Mammary epithelial cell (primary cell): ENCODE results near the gene HSD17B2.

Experiments used
- EZH2 ChIP-seq: IDR thresholded peaks from 2 replicates; pipeline ENCODE4 v1.6.1; 2012; ENCODE audit warnings: low read length, inconsistent platforms, borderline replicate concordance
- TF ChIP-seq, protein P1 (sequence below), 2 donors: IDR thresholded peaks in 1 of 2; conservative IDR thresholded peaks in 1 of 2; 2 replicates each; pipeline ENCODE4 v1.5.1; 2011 to 2012; ENCODE audit warnings: inconsistent platforms in 2 of 2, low read length in 2 of 2, mild to moderate bottlenecking in 2 of 2, control low read depth in 1 of 2, low read depth in 1 of 2; ENCODE audit not compliant: insufficient read depth in 1 of 2; ENCODE audit errors: extremely low read depth in 1 of 2

DNA sequence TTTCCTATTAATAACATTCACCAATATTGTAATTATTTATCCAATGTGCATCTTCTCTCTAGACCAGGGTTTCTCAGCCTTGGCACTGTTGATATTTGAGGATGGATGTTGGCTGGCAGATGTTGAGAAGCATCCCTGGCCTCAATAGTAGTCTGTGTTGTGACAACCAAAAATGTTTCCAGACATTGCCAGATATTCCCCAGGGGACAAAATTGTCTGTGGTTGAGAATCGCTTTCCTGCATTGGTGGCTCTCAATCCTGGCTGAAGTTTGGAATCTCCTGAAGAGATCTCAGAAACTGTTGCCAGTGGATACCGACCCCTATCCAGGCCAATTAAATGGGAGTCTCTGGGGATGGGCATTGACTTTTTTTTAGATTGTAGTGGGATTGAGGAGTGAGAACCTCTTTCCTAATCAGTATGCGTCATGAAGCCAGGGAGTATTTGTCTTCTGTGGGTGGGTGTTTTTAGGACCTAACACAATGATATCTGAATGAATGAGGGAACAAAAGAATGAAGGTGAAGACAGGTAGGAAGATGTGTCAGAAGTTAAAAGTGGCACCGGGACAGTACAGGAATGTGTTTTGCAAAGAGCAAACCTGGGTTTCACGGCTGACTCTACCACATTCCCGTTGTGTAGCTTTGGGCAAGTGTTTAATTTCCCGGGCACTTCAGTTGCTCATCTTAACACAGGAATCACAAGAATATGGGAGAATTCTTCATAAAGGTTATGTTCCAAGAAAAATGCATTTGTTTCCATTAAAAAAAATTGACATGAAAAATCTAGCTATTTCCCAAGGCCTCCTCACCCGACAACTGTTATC lies 24.3 kb downstream of the HSD17B2 start:
- TF ChIP-seq, protein P1, sequence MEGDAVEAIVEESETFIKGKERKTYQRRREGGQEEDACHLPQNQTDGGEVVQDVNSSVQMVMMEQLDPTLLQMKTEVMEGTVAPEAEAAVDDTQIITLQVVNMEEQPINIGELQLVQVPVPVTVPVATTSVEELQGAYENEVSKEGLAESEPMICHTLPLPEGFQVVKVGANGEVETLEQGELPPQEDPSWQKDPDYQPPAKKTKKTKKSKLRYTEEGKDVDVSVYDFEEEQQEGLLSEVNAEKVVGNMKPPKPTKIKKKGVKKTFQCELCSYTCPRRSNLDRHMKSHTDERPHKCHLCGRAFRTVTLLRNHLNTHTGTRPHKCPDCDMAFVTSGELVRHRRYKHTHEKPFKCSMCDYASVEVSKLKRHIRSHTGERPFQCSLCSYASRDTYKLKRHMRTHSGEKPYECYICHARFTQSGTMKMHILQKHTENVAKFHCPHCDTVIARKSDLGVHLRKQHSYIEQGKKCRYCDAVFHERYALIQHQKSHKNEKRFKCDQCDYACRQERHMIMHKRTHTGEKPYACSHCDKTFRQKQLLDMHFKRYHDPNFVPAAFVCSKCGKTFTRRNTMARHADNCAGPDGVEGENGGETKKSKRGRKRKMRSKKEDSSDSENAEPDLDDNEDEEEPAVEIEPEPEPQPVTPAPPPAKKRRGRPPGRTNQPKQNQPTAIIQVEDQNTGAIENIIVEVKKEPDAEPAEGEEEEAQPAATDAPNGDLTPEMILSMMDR (conservative IDR thresholded peaks at IDR 0.05 in 1 of 2, IDR thresholded peaks at IDR 0.05 in 1 of 2; ENCODE audit: extremely low read depth in 1 of 2, insufficient read depth in 1 of 2, low read depth in 1 of 2, low read length in 2 of 2), result no peak
- no peak for TF ChIP-seq EZH2
